Large intestine (tissue), 12 donors: ENCODE results near the gene OR51A2. TPM values are rescaled to one million over a fixed set of nuclear protein-coding genes. Genes with fewer than 3 reads are reported as not detected.
"Not testable (repeated sequence)": the region's sequence is repeated elsewhere in the genome, so short reads cannot be mapped to it uniquely, and the experiment has no call there.

Experiments
- DNase-seq, 2 donors: peaks; one replicate each; pipeline versions ENCODE4 v3.0.0 to v3.0.0-alpha.2; 2013
- H3K27ac ChIP-seq: one replicate; pipeline ENCODE4 v1.5.1; 2013; ENCODE audit warnings: low read length
- H3K27me3 ChIP-seq: 2 replicates; pipeline ENCODE4 v1.6.1; 2013; ENCODE audit warnings: low read length; ENCODE audit not compliant: control insufficient read depth, insufficient read depth
- H3K36me3 ChIP-seq: 2 replicates; pipeline ENCODE4 v1.6.1; 2013; ENCODE audit warnings: low read length; ENCODE audit not compliant: control insufficient read depth, insufficient read depth
- H3K4me1 ChIP-seq: one replicate; pipeline ENCODE4 v1.6.1; 2013; ENCODE audit warnings: low read length; ENCODE audit not compliant: control insufficient read depth, insufficient read depth
- H3K4me3 ChIP-seq: one replicate; pipeline ENCODE4 v1.5.1; 2013; ENCODE audit warnings: low read length
- H3K9me3 ChIP-seq: one replicate; pipeline ENCODE4 v1.6.1; 2013; ENCODE audit warnings: mild to moderate bottlenecking, low read depth, low read length, moderate library complexity; ENCODE audit not compliant: control insufficient read depth
- WGBS: methylation state at CpG from one replicate; pipeline ENCODE4 v1.1.5; 2013; ENCODE audit warnings: low lambda C conversion rate; ENCODE audit not compliant: insufficient coverage; 5-methylcytosine and 5-hydroxymethylcytosine counted together
- long read RNA-seq, 11 donors: transcript quantifications; one replicate each; lab custom pipeline, GENCODE V29; 2026
- polyA plus RNA-seq: library from polyadenylated mRNA; unstranded; fragments of 120-200 nt; gene quantifications from one replicate; pipeline ENCODE4 v1.2.1, GENCODE V29; 2013

Gene OR51A2
- not detected for polyA plus RNA-seq
- long read RNA-seq, donor 1: 0 reads
- long read RNA-seq, donor 2: 0 reads
- long read RNA-seq, donor 3: 0 reads
- long read RNA-seq, donor 4: 0 reads
- long read RNA-seq, donor 5: 0 reads
- long read RNA-seq, donor 6: 0 reads
- long read RNA-seq, donor 7: 0 reads
- long read RNA-seq, donor 8: 0 reads
- long read RNA-seq, donor 9: 0 reads
- long read RNA-seq, donor 10: 0 reads
- long read RNA-seq, donor 11: 0 reads

- H3K27me3 ChIP-seq, H3K4me1 ChIP-seq, H3K9me3 ChIP-seq, H3K27ac ChIP-seq, DNase-seq, H3K4me3 ChIP-seq, H3K36me3 ChIP-seq: not testable (repeated sequence)
- 60% methylated on average over 1 of the region's 2 CpGs for WGBS
Measured at GRCh38 chr11:4955613-4956012, at the start of gene OR51A2. OR51A2 (minus strand) TSS chr11:4955713; CDS start chr11:4955713, 0 bp downstream.

DNA sequence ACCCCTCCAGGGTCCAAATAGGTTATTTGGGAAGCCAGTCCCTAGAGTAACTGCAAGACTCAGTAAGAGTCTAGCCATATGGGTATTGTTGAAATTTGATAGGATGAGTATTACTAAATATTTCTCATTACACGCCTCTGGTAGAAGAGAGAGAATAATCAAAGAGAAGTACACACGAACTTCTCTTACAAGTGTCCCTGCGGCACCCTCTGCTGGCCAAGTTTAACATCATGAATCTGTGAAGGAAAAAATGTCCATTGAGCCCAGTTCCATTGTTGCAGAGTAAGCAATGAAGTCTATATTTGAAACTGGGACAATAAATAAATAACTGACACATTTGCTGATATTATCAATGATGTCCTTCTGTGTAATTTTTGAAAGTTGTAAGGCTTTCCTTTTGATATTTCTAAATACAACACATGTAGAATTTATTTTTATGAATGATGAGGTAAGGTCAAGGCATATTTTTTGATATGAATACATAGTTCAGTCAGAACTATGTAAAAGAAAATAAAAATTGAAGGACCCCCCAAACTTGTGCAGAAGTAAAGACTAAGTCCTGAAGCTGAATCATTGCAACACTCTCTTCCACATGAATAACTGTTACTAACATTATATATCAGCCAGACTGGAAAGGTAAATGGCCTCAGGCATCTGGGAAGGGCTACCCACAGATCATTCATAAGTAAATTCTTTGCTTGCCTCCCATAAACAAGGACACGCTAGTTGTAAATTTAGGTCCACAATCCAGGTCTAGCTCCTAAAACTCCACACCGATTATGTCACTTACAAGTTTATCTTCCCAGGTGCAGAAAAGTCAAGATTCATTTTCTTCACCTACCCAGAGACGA lies 49.1 kb upstream of the OR51A2 start:
- no peak overlapping the region for H3K4me3 ChIP-seq
- H3K4me1 ChIP-seq: no peaks in the 10 kb centered on the region
- no peaks in the 10 kb centered on the region for H3K9me3 ChIP-seq
- no peaks in the 10 kb centered on the region for H3K36me3 ChIP-seq
- no peak overlapping the region for H3K27ac ChIP-seq
- H3K27me3 ChIP-seq: no peaks in the 10 kb centered on the region
- WGBS: 100% methylated on average over 1 of the region's 6 CpGs
- peak; percentile 14 to 26 for DNase-seq

- H3K4me1 ChIP-seq: no peaks in the 10 kb centered on the region
- H3K4me3 ChIP-seq: no peak within 1 kb of the TSS
- no peaks in the 10 kb centered on the region for H3K36me3 ChIP-seq
- 100% methylated on average over 1 of the region's 2 CpGs for WGBS
- DNase-seq: no peak
- no peaks in the 10 kb centered on the region for H3K27me3 ChIP-seq
- no peaks in the 10 kb centered on the region for H3K9me3 ChIP-seq
- H3K27ac ChIP-seq: no peak within 1 kb of the TSS
Measured at GRCh38 chr11:4994551-4994950, 39.0 kb upstream of the OR51A2 start, which contains the start of gene OR51L1. OR51L1 (plus strand) TSS chr11:4994851; CDS start chr11:4998983, 4,132 bp downstream.

DNA sequence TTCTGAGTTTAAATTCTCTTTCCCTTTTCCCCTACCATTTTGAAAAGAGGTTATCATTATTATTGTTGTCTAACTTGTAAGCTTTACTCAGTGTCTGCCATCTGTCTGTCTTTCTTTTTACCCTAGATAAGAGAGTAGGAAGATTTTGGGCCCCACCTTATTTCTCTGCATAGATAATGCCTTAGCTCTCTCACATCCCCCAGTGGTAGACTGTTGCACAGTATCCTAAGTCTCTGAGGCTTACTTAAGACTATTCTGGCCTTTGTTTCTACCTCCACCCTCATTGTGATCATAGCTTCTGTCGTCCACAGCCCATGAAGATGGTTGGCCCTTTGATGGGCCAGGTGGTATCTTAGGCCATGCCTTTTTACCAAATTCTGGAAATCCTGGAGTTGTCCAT lies 35.5 kb upstream of the OR51A2 start:
- no peaks in the 10 kb centered on the region for H3K4me1 ChIP-seq
- WGBS: no CpG with 5 or more reads among the region's 1 CpG
- no peaks in the 10 kb centered on the region for H3K27me3 ChIP-seq
- no peaks in the 10 kb centered on the region for H3K9me3 ChIP-seq
- no peak for DNase-seq
- no peak overlapping the region for H3K4me3 ChIP-seq
- H3K27ac ChIP-seq: no peak overlapping the region
- H3K36me3 ChIP-seq: no peaks in the 10 kb centered on the region

GRCh38 chr11:4983841-4984240 lies 28.3 kb upstream of the OR51A2 start:
- Histone ChIP-seq H3K36me3 (no peaks in the 10 kb centered on the region), H3K27ac (no peak overlapping the region), H3K4me3 (no peak overlapping the region), H3K4me1 (no peaks in the 10 kb centered on the region), H3K9me3 (no peaks in the 10 kb centered on the region), H3K27me3 (no peaks in the 10 kb centered on the region)
- no peak for DNase-seq
- WGBS: no CpG with 5 or more reads among the region's 6 CpGs

GRCh38 chr11:4982678-4983077 lies 27.2 kb upstream of the OR51A2 start:
- H3K27me3 ChIP-seq: no peaks in the 10 kb centered on the region
- H3K36me3 ChIP-seq: no peaks in the 10 kb centered on the region
- H3K4me1 ChIP-seq: no peaks in the 10 kb centered on the region
- H3K4me3 ChIP-seq: no peak overlapping the region
- no peak for DNase-seq
- no peak overlapping the region for H3K27ac ChIP-seq
- no peaks in the 10 kb centered on the region for H3K9me3 ChIP-seq
- 40% methylated on average over 1 of the region's 3 CpGs for WGBS

DNA sequence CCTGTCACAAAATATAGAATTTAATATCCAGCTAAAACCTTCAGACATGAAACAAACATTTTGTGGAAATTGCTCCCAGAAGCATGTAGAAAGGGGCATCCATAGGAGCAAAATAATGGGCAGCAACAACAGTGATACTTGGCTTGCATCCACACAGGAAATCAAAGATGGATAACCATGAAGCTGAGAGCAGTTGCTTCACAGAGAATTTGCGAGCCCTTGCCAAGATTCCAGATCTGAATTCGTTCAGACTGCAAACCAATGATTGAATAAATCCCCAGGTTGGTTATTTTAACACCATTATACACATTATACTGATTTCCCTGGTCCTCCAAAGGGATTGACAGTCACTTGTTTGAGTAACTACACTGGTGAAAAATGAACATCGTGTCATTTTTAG lies 23.5 kb upstream of the OR51A2 start:
- Histone ChIP-seq H3K36me3 (no peaks in the 10 kb centered on the region), H3K4me3 (no peak overlapping the region), H3K9me3 (no peaks in the 10 kb centered on the region), H3K27ac (no peak overlapping the region), H3K4me1 (no peaks in the 10 kb centered on the region), H3K27me3 (no peaks in the 10 kb centered on the region)
- WGBS: no CpG with 5 or more reads among the region's 3 CpGs
- no peak for DNase-seq

DNA sequence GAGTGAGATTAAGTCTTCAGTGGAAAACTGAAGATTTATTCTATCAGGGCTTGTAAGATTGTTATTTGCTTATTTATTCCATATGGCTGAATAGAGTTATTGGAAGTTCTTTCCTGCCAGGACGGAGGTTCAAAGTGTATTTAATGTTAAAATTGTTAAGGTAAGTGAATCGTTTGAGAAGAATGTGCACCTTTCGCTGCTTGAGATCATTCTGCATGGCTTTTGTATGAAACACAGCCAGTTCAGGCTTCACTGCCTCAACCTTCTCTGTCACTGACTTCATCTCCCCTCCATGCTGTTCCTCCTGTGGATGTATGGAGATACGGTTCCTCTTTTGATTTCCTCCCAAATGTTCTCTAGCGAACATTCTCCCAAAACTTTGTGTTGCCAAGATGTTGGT lies 19.9 kb upstream of the OR51A2 start:
- no peaks in the 10 kb centered on the region for H3K9me3 ChIP-seq
- 86% methylated on average over 1 of the region's 5 CpGs for WGBS

DNA sequence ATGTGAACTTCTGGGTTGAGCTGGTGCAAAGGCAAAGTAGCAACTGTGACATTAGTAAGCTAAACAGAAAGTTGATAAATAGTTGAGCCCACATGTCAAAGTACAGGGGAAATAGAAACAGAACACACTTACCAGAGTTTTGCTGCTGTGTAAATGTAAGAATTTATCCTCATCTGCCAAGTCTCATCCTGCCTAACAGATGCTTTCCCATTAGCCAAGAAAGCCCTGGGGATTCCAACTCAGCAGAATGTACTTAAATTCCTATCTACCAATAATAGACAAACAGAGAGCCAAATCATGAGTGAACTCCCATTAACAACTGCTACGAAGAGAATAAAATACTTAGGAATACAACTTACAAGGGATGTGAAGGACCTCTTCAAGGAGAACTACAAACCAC lies 7.3 kb upstream of the OR51A2 start:
- H3K9me3 ChIP-seq: no peaks in the 10 kb centered on the region
- no CpG with 5 or more reads among the region's 1 CpG for whole genome bisulfite sequencing
- DNase-seq: no peak
- H3K27me3 ChIP-seq: no peaks in the 10 kb centered on the region
- no peaks in the 10 kb centered on the region for H3K4me1 ChIP-seq
- no peak overlapping the region for H3K27ac ChIP-seq
- no peaks in the 10 kb centered on the region for H3K36me3 ChIP-seq
- no peak overlapping the region for H3K4me3 ChIP-seq

More for the DNA sequence above, 19.9 kb upstream of the OR51A2 start:
- Histone ChIP-seq H3K4me3 (no peak overlapping the region), H3K27ac (no peak overlapping the region), H3K4me1 (no peaks in the 10 kb centered on the region), H3K36me3 (no peaks in the 10 kb centered on the region), H3K27me3 (no peaks in the 10 kb centered on the region)
- no peak for DNase-seq

GRCh38 chr11:4960877-4961276 lies 5.4 kb upstream of the OR51A2 start:
- no peaks in the 10 kb centered on the region for H3K27me3 ChIP-seq
- H3K9me3 ChIP-seq: no peaks in the 10 kb centered on the region
- WGBS: 71% methylated on average over 1 of the region's 3 CpGs
- no peak overlapping the region for H3K27ac ChIP-seq
- H3K4me1 ChIP-seq: no peaks in the 10 kb centered on the region
- no peak for DNase-seq
- H3K36me3 ChIP-seq: no peaks in the 10 kb centered on the region
- H3K4me3 ChIP-seq: no peak overlapping the region
